Measurements from ENCODE around the gene NDUFA8. TPM values are rescaled to one million over a fixed set of nuclear protein-coding genes. Genes with fewer than 3 reads are reported as not detected.

NDUFA8 gene
- total RNA-seq, 4 donors from 2014 or later = 39.0 to 84.0 (median 71.9) TPM

GRCh38 chr9:122128007-122128968 lies 31.3 kb downstream of the NDUFA8 start:
- Histone ChIP-seq H3K36me3 (no peaks in the 10 kb centered on the region), H3K27ac (peak overlapping the region in 2 of 4 donors; percentile 23 to 31), H3K9me3 (no peaks in the 10 kb centered on the region), H3K4me3 (no peak overlapping the region), H3K4me1 (peaks cover 0 to 42% (median 27%) of the 10 kb centered on the region in 3 donors), H3K27me3 (peaks cover 30% of the 10 kb centered on the region)
- 87 to 97% methylated on average over 3 to 6 of the region's 24 CpGs for WGBS, 2 donors (ENCODE audit: low coverage in 1 of 2)
- no peak for TF ChIP-seq POLR2A (IDR thresholded peaks at IDR 0.05)
- TF ChIP-seq CTCF (IDR thresholded peaks at IDR 0.05) = no peak
- no peak for TF ChIP-seq POLR2AphosphoS5 (IDR thresholded peaks at IDR 0.05)
- no peak for TF ChIP-seq EP300 (IDR thresholded peaks at IDR 0.05)
- peak; percentile 20 for ATAC-seq

- Histone ChIP-seq H3K4me3 (no peak overlapping the region), H3K4me1 (peaks cover 0 to 50% (median 27%) of the 10 kb centered on the region in 3 donors), H3K27ac (peak overlapping the region in 1 of 4 donors; percentile 23), H3K27me3 (peaks cover 30% of the 10 kb centered on the region), H3K36me3 (no peaks in the 10 kb centered on the region), H3K9me3 (no peaks in the 10 kb centered on the region)
- no peak for ATAC-seq
- TF ChIP-seq POLR2A (IDR thresholded peaks at IDR 0.05) (no peak), POLR2AphosphoS5 (IDR thresholded peaks at IDR 0.05) (no peak), EP300 (IDR thresholded peaks at IDR 0.05) (no peak), CTCF (IDR thresholded peaks at IDR 0.05) (no peak)
- no CpG with 5 or more reads among the region's 10 CpGs for WGBS, 2 donors (ENCODE audit: low coverage in 1 of 2)
Measured at GRCh38 chr9:122127396-122127798, 32.2 kb downstream of the NDUFA8 start.

GRCh38 chr9:122126331-122127261 lies 33.0 kb downstream of the NDUFA8 start:
- H3K4me1 ChIP-seq = peaks cover 0 to 45% (median 22%) of the 10 kb centered on the region in 3 donors

More at GRCh38 chr9:122126331-122127261, 33.0 kb downstream of the NDUFA8 start:
- H3K36me3 ChIP-seq = no peaks in the 10 kb centered on the region
- H3K4me3 ChIP-seq = peak overlapping the region; percentile 2 to 44
- no peak for ATAC-seq
- H3K27ac ChIP-seq = peak overlapping the region in 2 of 4 donors; percentile 3 to 51
- H3K9me3 ChIP-seq = no peaks in the 10 kb centered on the region
- no peak for TF ChIP-seq EP300 (IDR thresholded peaks at IDR 0.05)
- no peak for TF ChIP-seq POLR2AphosphoS5 (IDR thresholded peaks at IDR 0.05)
- no peak for TF ChIP-seq CTCF (IDR thresholded peaks at IDR 0.05)
- no peak for TF ChIP-seq POLR2A (IDR thresholded peaks at IDR 0.05)
- WGBS, 2 donors (ENCODE audit: low coverage in 1 of 2) = 26% methylated on average over 38 of the region's 64 CpGs; no CpG with 5 or more reads in 1 of the 2 donors
- peaks cover 30% of the 10 kb centered on the region for H3K27me3 ChIP-seq
